Neural cell (in vitro differentiated cells): ENCODE data around the gene GLB1L2.

Experiments
- CTCF ChIP-seq: fragments of 450-650 bp; IDR thresholded peaks from 2 replicates; pipeline ENCODE4 v1.5.1; 2014; ENCODE audit warnings: antibody characterized with exemption, mild to moderate bottlenecking, moderate library complexity; ENCODE audit not compliant: poor library complexity, severe bottlenecking
- EZH2 ChIP-seq: fragments of 200-600, 300-800 bp; shearing (Covaris generic), sonication (generic); IDR thresholded peaks from 2 replicates; pipeline ENCODE4 v1.6.1; 2014; ENCODE audit warnings: antibody characterized with exemption, low read length, borderline replicate concordance, mild to moderate bottlenecking; ENCODE audit not compliant: insufficient read depth, poor library complexity, severe bottlenecking
- RAD21 ChIP-seq: fragments of 450-650 bp; conservative IDR thresholded peaks from 2 replicates; pipeline ENCODE4 v1.6.1; 2014; ENCODE audit warnings: antibody characterized with exemption, mild to moderate bottlenecking, moderate library complexity
- SMC3 ChIP-seq: fragments of 450-650 bp; conservative IDR thresholded peaks from 2 replicates; pipeline ENCODE4 v1.6.1; 2014; ENCODE audit warnings: antibody characterized with exemption, mild to moderate bottlenecking, moderate library complexity; ENCODE audit not compliant: poor library complexity
- TF ChIP-seq, protein P1 (sequence below): IDR thresholded peaks from 2 replicates; pipeline ENCODE4 v1.6.1; 2012; ENCODE audit warnings: borderline replicate concordance

- TF ChIP-seq, protein P1, sequence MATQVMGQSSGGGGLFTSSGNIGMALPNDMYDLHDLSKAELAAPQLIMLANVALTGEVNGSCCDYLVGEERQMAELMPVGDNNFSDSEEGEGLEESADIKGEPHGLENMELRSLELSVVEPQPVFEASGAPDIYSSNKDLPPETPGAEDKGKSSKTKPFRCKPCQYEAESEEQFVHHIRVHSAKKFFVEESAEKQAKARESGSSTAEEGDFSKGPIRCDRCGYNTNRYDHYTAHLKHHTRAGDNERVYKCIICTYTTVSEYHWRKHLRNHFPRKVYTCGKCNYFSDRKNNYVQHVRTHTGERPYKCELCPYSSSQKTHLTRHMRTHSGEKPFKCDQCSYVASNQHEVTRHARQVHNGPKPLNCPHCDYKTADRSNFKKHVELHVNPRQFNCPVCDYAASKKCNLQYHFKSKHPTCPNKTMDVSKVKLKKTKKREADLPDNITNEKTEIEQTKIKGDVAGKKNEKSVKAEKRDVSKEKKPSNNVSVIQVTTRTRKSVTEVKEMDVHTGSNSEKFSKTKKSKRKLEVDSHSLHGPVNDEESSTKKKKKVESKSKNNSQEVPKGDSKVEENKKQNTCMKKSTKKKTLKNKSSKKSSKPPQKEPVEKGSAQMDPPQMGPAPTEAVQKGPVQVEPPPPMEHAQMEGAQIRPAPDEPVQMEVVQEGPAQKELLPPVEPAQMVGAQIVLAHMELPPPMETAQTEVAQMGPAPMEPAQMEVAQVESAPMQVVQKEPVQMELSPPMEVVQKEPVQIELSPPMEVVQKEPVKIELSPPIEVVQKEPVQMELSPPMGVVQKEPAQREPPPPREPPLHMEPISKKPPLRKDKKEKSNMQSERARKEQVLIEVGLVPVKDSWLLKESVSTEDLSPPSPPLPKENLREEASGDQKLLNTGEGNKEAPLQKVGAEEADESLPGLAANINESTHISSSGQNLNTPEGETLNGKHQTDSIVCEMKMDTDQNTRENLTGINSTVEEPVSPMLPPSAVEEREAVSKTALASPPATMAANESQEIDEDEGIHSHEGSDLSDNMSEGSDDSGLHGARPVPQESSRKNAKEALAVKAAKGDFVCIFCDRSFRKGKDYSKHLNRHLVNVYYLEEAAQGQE = no peak
- no peak for TF ChIP-seq CTCF
- TF ChIP-seq RAD21 = no peak
- no peak for TF ChIP-seq EZH2
- TF ChIP-seq SMC3 = no peak
These were observed 15.2 kb downstream of the GLB1L2 start for GRCh38 chr11:134346976-134347350.
